GM18909 (cell line): ENCODE data around the gene RABL2B.
A peak's percentile ranks its signal among the peaks of the same experiment; 100 is the strongest.
"Not testable (repeated sequence)": the region's sequence is repeated elsewhere in the genome, so short reads cannot be mapped to it uniquely, and the experiment has no call there.

Source experiments
- ATAC-seq: cut with Tn5 transposase; IDR thresholded peaks from one replicate; pipeline ENCODE4 v1.9.1; 2021; ENCODE audit warnings: mild to moderate bottlenecking; ENCODE audit not compliant: unreplicated experiment, poor library complexity

RABL2B gene

GRCh38 chr22:50783033-50783879 lies at the start of gene RABL2B:
Gene RABL2B, minus strand, starts transcription at chr22:50783636. Its CDS starts 1,342 bp downstream, at chr22:50782294.
- ATAC-seq = peak; percentile 99

- ATAC-seq = not testable (repeated sequence)
Measured at GRCh38 chr22:50786936-50787335, 3.5 kb upstream of the RABL2B start.

DNA sequence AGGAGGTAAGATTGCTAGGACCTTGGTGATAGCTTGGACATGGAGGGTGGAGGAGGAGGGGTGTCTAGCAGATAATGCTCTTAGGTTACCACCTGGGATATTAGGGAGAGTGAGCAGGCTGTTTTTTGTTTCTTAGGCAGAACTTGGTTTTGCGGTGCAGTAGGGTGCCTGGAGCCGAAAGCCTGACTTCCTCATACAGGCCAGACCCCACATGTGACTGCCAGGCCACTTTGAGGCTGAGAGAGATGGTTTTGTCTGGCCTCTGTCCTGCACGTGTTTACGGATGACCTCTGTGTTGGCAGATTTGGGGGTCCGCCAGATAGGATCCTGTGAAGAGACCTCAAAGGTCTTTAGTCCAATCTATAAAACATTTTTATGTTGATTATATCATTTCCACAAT lies 1.9 kb upstream of the RABL2B start:
- not testable (repeated sequence) for ATAC-seq

DNA sequence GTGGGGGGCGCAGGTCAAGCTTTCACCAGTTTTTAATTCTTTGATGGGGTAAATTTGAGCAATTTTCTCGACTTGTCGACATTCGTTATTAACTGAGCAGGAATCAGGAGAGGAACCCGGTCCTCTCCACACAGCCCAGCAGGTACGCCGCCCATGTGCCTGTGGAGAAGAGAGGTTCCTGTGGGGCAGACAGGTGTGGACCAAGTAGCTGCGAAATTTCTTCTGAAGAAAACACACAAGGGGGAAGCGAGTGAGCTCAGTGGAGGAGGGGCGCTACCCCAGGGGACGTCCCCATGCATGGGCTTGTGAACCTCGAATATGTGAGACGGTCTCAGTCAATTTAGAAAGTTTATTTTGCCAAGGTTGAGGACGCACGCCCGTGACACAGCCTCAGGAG lies 442 bp upstream of the RABL2B start:
- peak; percentile 28 for ATAC-seq

- ATAC-seq = not testable (repeated sequence)
Measured at GRCh38 chr22:50782253-50782652, 1.2 kb downstream of the RABL2B start.

DNA sequence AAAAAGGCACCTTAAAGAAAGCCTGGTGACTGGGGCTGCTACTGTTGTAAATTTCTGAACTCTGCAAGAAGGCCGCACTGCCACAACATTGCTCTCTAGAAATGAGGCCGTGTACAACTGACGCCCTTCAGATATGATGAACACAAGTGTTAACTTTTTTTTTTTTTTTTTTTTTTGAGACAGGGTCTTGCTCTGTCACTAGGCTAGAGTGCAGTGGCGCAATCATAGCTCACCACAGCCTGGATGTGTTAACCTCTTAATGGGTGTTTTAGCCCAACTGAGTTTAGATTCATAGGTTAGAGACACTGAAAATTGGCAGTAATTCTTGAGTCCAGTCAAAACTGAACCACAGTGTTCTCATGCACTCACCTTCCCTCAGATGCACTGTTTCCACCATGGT lies 3.2 kb downstream of the RABL2B start:
- ATAC-seq = not testable (repeated sequence)

GRCh38 chr22:50777631-50778030 lies 5.8 kb downstream of the RABL2B start:
- not testable (repeated sequence) for ATAC-seq

DNA sequence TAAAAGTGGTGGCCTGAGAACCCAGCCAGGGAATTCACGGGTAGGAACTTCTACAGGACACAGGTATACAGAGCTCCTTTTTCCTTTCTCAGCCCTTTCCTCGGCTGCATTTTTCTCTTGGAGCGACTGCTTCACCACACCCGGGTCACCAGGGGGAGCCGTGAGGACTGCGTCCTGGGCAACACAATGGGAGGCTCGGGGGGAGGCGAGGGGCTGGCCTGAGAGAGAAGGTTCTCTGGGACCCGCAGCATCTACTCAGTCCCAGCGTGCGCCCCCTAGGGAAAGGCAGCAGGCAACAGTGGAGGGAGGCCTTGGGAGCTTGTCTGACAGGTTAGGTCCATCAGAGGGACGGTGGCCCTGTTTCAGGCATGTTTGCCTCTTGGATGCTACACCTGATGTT lies 8.3 kb downstream of the RABL2B start:
- not testable (repeated sequence) for ATAC-seq

DNA sequence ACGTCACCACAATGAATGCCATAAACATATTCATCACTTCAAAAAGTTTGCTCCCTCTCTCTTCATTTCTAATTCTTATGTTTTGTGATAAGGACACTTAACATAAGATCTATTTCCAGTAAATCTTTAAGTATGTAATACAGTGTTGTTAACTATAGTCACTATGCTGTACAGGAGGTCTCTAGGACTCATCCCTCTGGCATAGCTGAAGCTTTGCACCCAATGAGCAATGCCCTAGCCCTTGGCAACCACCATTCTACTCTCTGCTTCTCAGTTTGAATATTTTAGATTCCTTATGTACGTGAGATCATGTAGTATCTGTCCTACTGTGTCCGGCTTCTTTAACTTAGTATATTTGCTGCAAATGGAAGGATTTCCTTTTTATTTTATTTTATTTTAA lies 19.1 kb downstream of the RABL2B start:
- not testable (repeated sequence) for ATAC-seq

- ATAC-seq = not testable (repeated sequence)
Measured at GRCh38 chr22:50761829-50762228, 21.6 kb downstream of the RABL2B start.

GRCh38 chr22:50759597-50760341 lies 23.7 kb downstream of the RABL2B start:
- not testable (repeated sequence) for ATAC-seq

GRCh38 chr22:50756949-50757491 lies 26.4 kb downstream of the RABL2B start:
- not testable (repeated sequence) for ATAC-seq

GRCh38 chr22:50756406-50756805 lies 27.0 kb downstream of the RABL2B start:
- ATAC-seq = not testable (repeated sequence)

DNA sequence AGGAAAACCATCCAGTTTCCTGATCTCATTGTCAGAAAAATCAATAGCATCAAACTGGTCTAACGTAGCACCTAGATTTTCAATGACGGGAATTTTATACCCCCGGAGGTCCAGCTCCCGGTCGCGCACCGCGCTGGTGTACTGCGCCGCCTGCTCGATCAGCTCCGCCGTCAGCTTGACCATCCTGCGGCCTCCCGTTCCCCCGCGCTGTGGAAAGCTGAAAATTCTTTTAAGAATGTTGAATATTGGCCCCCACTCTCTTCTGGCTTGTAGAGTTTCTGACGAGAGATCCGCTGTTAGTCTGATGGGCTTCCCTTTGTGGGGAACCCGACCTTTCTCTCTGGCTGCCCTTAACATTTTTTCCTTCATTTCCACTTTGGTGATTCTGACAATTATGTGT lies 28.2 kb downstream of the RABL2B start:
- not testable (repeated sequence) for ATAC-seq

DNA sequence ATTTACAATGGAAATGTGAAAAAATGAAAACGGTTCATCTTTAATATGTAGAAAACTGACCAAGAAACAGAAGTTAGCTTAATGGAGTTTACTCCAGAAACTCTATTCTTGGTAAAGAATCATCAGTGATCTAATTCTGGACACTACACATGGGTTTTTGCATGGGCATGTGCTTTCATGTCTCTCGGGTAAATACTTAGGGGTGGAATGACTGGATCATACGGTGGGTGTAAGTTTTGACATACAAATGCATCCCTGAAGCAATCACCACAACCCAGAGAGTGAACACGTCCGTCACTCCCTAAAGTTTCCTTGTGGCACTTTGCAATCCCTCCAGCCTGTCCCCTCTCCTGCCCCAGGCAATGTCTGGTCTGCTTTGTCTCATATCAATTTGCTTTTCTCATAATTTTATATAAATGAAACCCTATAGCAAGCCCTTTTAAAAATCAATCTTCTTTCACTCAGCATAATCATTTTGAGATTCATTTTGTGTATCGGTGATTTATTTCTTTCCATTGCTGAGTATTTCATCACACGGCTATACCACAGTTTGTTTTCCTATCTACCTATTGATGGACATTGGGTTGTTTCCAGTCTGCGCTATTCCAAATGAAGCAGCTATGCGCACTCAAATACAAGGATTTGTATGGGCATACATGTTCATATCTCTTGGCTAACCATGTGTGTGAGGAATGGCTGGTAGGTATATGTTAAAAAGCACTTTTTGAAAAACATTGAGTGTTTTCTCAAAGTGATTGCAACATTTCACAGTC lies 33.9 kb downstream of the RABL2B start:
- not testable (repeated sequence) for ATAC-seq

- not testable (repeated sequence) for ATAC-seq
Measured at GRCh38 chr22:50748630-50749029, 34.8 kb downstream of the RABL2B start.

GRCh38 chr22:50747521-50747920 lies 35.9 kb downstream of the RABL2B start:
- not testable (repeated sequence) for ATAC-seq

DNA sequence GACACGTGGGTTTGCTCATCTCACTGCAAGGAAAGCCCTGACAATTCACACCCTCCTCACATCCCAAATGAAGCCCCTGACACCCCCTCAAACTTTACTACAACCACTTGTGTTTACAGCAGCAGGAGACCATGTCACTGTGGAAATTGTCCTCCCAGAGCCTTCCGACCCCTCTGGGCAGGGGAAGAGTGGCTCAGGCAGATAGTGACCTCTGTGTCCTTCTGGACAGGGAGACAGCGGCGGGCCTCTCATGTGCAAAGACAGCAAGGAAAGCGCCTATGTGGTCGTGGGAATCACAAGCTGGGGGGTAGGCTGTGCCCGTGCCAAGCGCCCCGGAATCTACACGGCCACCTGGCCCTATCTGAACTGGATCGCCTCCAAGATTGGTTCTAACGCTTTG lies 39.0 kb downstream of the RABL2B start:
- not testable (repeated sequence) for ATAC-seq

GRCh38 chr22:50740714-50741113 lies 42.7 kb downstream of the RABL2B start:
- ATAC-seq = not testable (repeated sequence)

DNA sequence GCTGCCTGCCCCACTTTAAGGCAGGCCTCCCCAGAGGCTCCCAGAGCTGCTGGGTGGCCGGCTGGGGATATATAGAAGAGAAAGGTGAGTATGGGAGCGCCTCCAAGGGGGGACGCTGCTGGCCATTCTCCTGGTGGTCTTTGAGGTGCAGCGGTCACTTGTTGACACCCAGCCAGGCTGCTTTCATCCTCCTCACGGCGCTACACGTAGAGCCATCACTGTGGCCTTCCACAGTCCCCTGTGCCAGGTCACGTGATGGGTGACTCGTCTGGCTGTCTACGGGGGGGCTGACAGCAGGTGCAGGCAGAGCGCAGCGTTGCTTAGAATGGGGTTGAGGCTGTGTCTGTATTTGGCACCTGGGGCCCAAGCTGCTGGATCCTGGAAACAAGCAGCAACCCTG lies 43.5 kb downstream of the RABL2B start:
- ATAC-seq = no peak
